WTC11 (cell line): Measurements from ENCODE around the gene KNDC1. TPM values are rescaled to one million over a fixed set of nuclear protein-coding genes. Genes with fewer than 3 reads are reported as not detected.

Source experiments
- ATAC-seq: fragments of 200-7000 bp; cut with Tn5 transposase; 2 replicates; pipeline ENCODE4 v1.10.0; 2021; ENCODE audit warnings: mild to moderate bottlenecking, moderate library complexity
- CTCF ChIA-PET: fragments of 300-600 bp; sonication (Branson Sonifier 250); formaldehyde crosslinking; loops from one replicate; lab custom pipeline; 2021; ENCODE audit warnings: antibody characterized with exemption; lab: Charles Lee
- POLR2A ChIA-PET: fragments of 350-600 bp; sonication (Branson Sonifier 250); formaldehyde crosslinking; loops from one replicate; lab custom pipeline; 2021; ENCODE audit warnings: antibody characterized with exemption; lab: Charles Lee
- DNase-seq: peaks from one replicate; pipeline ENCODE4 v3.0.0; 2021; ENCODE audit warnings: low spot score
- H3K27ac Mint-ChIP-seq: 2 replicates; pipeline ENCODE4 v1.8.0; 2021; ENCODE audit warnings: mixed read lengths
- H3K27me3 Mint-ChIP-seq: 2 replicates; pipeline ENCODE4 v1.8.0; 2021; ENCODE audit warnings: low read depth, mild to moderate bottlenecking, moderate library complexity, mixed read lengths
- H3K36me3 Mint-ChIP-seq: 2 replicates; pipeline ENCODE4 v1.8.0; 2021; ENCODE audit warnings: mixed read lengths
- H3K4me1 Mint-ChIP-seq: 2 replicates; pipeline ENCODE4 v1.8.0; 2022; ENCODE audit warnings: mixed read lengths
- H3K4me3 Mint-ChIP-seq: 2 replicates; pipeline ENCODE4 v1.8.0; 2021; ENCODE audit warnings: mild to moderate bottlenecking, moderate library complexity, mixed read lengths
- H3K9me3 Mint-ChIP-seq: 2 replicates; pipeline ENCODE4 v1.8.0; 2021; ENCODE audit warnings: mixed read lengths
- AFF4 ChIP-seq: sonication (generic); formaldehyde crosslinking; IDR thresholded peaks from 2 replicates; pipeline ENCODE4 v1.8.1; 2023; ENCODE audit warnings: mild to moderate bottlenecking, missing genetic modification reagents, borderline replicate concordance
- ATF1 ChIP-seq: sonication (generic); formaldehyde crosslinking; IDR thresholded peaks from 2 replicates; pipeline ENCODE4 v1.8.1; 2023; ENCODE audit warnings: mild to moderate bottlenecking, moderate library complexity, missing genetic modification reagents
- CBFB ChIP-seq: sonication (generic); formaldehyde crosslinking; IDR thresholded peaks from 2 replicates; pipeline ENCODE4 v1.8.1; 2022; ENCODE audit warnings: mild to moderate bottlenecking, low read depth, missing genetic modification reagents
- CREB1 ChIP-seq: sonication (generic); formaldehyde crosslinking; IDR thresholded peaks from 2 replicates; pipeline ENCODE4 v1.8.0; 2023; ENCODE audit warnings: mild to moderate bottlenecking, missing genetic modification reagents
- CTCF ChIP-seq: fragments of 200-600 bp; IDR thresholded peaks from 2 replicates; pipeline ENCODE4 v1.8.0; 2022; ENCODE audit warnings: antibody characterized with exemption
- ESRRA ChIP-seq: sonication (generic); formaldehyde crosslinking; IDR thresholded peaks from 2 replicates; pipeline ENCODE4 v1.8.1; 2022; ENCODE audit warnings: mild to moderate bottlenecking, missing genetic modification reagents, borderline replicate concordance
- FOXK1 ChIP-seq: sonication (generic); formaldehyde crosslinking; IDR thresholded peaks from 2 replicates; pipeline ENCODE4 v1.8.0; 2022; ENCODE audit warnings: mild to moderate bottlenecking, moderate library complexity, missing genetic modification reagents
- FOXP1 ChIP-seq: sonication (generic); formaldehyde crosslinking; IDR thresholded peaks from 2 replicates; pipeline ENCODE4 v1.8.0; 2022; ENCODE audit warnings: missing genetic modification reagents, mild to moderate bottlenecking, moderate library complexity, borderline replicate concordance
- GRHL2 ChIP-seq: fragments of 250-450 bp; sonication (Bioruptor Pico); IDR thresholded peaks from 2 replicates; pipeline ENCODE4 v1.8.0; 2022; ENCODE audit warnings: mild to moderate bottlenecking, moderate library complexity; ENCODE audit not compliant: insufficient replicate concordance, severe bottlenecking
- HMGXB4 ChIP-seq: sonication (generic); formaldehyde crosslinking; IDR thresholded peaks from 2 replicates; pipeline ENCODE4 v1.8.1; 2023; ENCODE audit warnings: mild to moderate bottlenecking, moderate library complexity, missing genetic modification reagents
- IRF1 ChIP-seq: sonication (generic); formaldehyde crosslinking; IDR thresholded peaks from 2 replicates; pipeline ENCODE4 v1.8.0; 2023; ENCODE audit warnings: missing genetic modification reagents
- NFATC4 ChIP-seq: fragments of 250-450 bp; sonication (Bioruptor Pico); IDR thresholded peaks from 2 replicates; pipeline ENCODE4 v1.9.0; 2021; ENCODE audit warnings: mild to moderate bottlenecking
- NFYB ChIP-seq: sonication (generic); formaldehyde crosslinking; conservative IDR thresholded peaks from 2 replicates; pipeline ENCODE4 v1.8.0; 2022; ENCODE audit warnings: low read depth, missing genetic modification reagents
- PREB ChIP-seq: sonication (generic); formaldehyde crosslinking; IDR thresholded peaks from 2 replicates; pipeline ENCODE4 v1.8.1; 2022; ENCODE audit warnings: mild to moderate bottlenecking, missing genetic modification reagents, moderate library complexity, borderline replicate concordance
- RELA ChIP-seq: sonication (generic); formaldehyde crosslinking; IDR thresholded peaks from 2 replicates; pipeline ENCODE4 v1.8.1; 2022; ENCODE audit warnings: missing genetic modification reagents, mild to moderate bottlenecking, borderline replicate concordance
- SMAD4 ChIP-seq: sonication (generic); formaldehyde crosslinking; IDR thresholded peaks from 2 replicates; pipeline ENCODE4 v1.8.0; 2022; ENCODE audit warnings: mild to moderate bottlenecking, missing genetic modification reagents
- STAT6 ChIP-seq: sonication (generic); formaldehyde crosslinking; conservative IDR thresholded peaks from 2 replicates; pipeline ENCODE4 v1.8.1; 2023; ENCODE audit warnings: mild to moderate bottlenecking, low read depth, missing genetic modification reagents, moderate library complexity
- TEAD4 ChIP-seq: sonication (generic); formaldehyde crosslinking; IDR thresholded peaks from 2 replicates; pipeline ENCODE4 v1.8.0; 2022; ENCODE audit warnings: mild to moderate bottlenecking, missing genetic modification reagents
- TP53 ChIP-seq: sonication (generic); formaldehyde crosslinking; IDR thresholded peaks from 2 replicates; pipeline ENCODE4 v1.8.1; 2023; ENCODE audit warnings: mild to moderate bottlenecking, missing genetic modification reagents
- ZBTB21 ChIP-seq: sonication (generic); formaldehyde crosslinking; IDR thresholded peaks from 2 replicates; pipeline ENCODE4 v1.8.1; 2023; ENCODE audit warnings: mild to moderate bottlenecking, missing genetic modification reagents, borderline replicate concordance
- ZNF219 ChIP-seq: sonication (generic); formaldehyde crosslinking; IDR thresholded peaks from 2 replicates; pipeline ENCODE4 v1.8.0; 2023; ENCODE audit warnings: missing genetic modification reagents, mild to moderate bottlenecking, borderline replicate concordance
- ZNF232 ChIP-seq: sonication (generic); formaldehyde crosslinking; IDR thresholded peaks from 2 replicates; pipeline ENCODE4 v1.8.0; 2022; ENCODE audit warnings: mild to moderate bottlenecking, missing genetic modification reagents
- ZNF396 ChIP-seq: fragments of 250-450 bp; sonication (Bioruptor Pico); IDR thresholded peaks from 2 replicates; pipeline ENCODE4 v1.8.0; 2021; ENCODE audit warnings: mild to moderate bottlenecking, moderate library complexity, borderline replicate concordance
- ZNF416 ChIP-seq: fragments of 250-450 bp; sonication (Bioruptor Pico); IDR thresholded peaks from 2 replicates; pipeline ENCODE4 v1.9.0; 2021; ENCODE audit warnings: mild to moderate bottlenecking, inconsistent platforms
- total RNA-seq: library from RNA; stranded (reverse); gene quantifications from 3 replicates; pipeline ENCODE4 v1.2.3, GENCODE V29; 2021

Gene KNDC1
- total RNA-seq, 1 experiment from 2014 or later: 26.6 TPM

GRCh38 chr10:133253361-133253955, 93.4 kb downstream of the KNDC1 start (continued):
- no peak for TF ChIP-seq IRF1
- no peak for TF ChIP-seq CTCF
- TF ChIP-seq ZNF396: no peak
- no peak for TF ChIP-seq FOXK1 (CRISPR knock-in tag)
- TF ChIP-seq ESRRA (CRISPR knock-in tag): no peak
- TF ChIP-seq RELA (CRISPR knock-in tag): no peak
- TF ChIP-seq GRHL2 (CRISPR knock-in tag): no peak
- TF ChIP-seq ATF1 (CRISPR knock-in tag): no peak

GRCh38 chr10:133254421-133255120, 94.6 kb downstream of the KNDC1 start:
- Mint-ChIP-seq H3K4me1 (peaks cover 9% of the 10 kb centered on the region), H3K4me3 (no peak overlapping the region), H3K36me3 (no peaks in the 10 kb centered on the region)
- DNase-seq: no peak
- TF ChIP-seq SMAD4 (CRISPR knock-in tag): no peak
- TF ChIP-seq ZNF232 (CRISPR knock-in tag): no peak
- no peak for TF ChIP-seq ZNF416 (CRISPR knock-in tag)
- no peak for TF ChIP-seq CREB1 (CRISPR knock-in tag)
- TF ChIP-seq NFYB (CRISPR knock-in tag): no peak
- no peak for TF ChIP-seq ZBTB21 (CRISPR knock-in tag)
- no peak for TF ChIP-seq ATF1 (CRISPR knock-in tag)
- TF ChIP-seq TP53 (CRISPR knock-in tag): no peak
- no peak for TF ChIP-seq STAT6 (CRISPR knock-in tag)
- no peak for TF ChIP-seq PREB
- TF ChIP-seq ZNF396: no peak
- no peak for TF ChIP-seq FOXP1
- TF ChIP-seq NFATC4 (CRISPR knock-in tag): no peak
- TF ChIP-seq TEAD4 (CRISPR knock-in tag): no peak
- TF ChIP-seq HMGXB4 (CRISPR knock-in tag): no peak
- TF ChIP-seq AFF4: no peak
- TF ChIP-seq CBFB: no peak
- no peak for TF ChIP-seq ESRRA (CRISPR knock-in tag)
- TF ChIP-seq ZNF219: no peak
- TF ChIP-seq, all 79 proteins: peak for 0
- POLR2A ChIA-PET: no interaction called here
- Mint-ChIP-seq H3K27ac (no peak overlapping the region), H3K27me3 (no peaks in the 10 kb centered on the region; the same call in 1 of the 2 replicates), H3K9me3 (no peaks in the 10 kb centered on the region)
- CTCF ChIA-PET: no interaction called here
- no peak for ATAC-seq
